WTC11 (cell line): ENCODE measurements around the gene EIF2A. TPM values are rescaled to one million over a fixed set of nuclear protein-coding genes. Genes with fewer than 3 reads are reported as not detected.

Source experiments
- ATAC-seq: fragments of 200-7000 bp; cut with Tn5 transposase; 2 replicates; pipeline ENCODE4 v1.10.0; 2021; ENCODE audit warnings: mild to moderate bottlenecking, moderate library complexity
- CTCF ChIA-PET: fragments of 300-600 bp; sonication (Branson Sonifier 250); formaldehyde crosslinking; loops from one replicate; lab custom pipeline; 2021; ENCODE audit warnings: antibody characterized with exemption; lab: Charles Lee
- POLR2A ChIA-PET: fragments of 350-600 bp; sonication (Branson Sonifier 250); formaldehyde crosslinking; loops from one replicate; lab custom pipeline; 2021; ENCODE audit warnings: antibody characterized with exemption; lab: Charles Lee
- DNase-seq: peaks from one replicate; pipeline ENCODE4 v3.0.0; 2021; ENCODE audit warnings: low spot score
- H3K27ac Mint-ChIP-seq: 2 replicates; pipeline ENCODE4 v1.8.0; 2021; ENCODE audit warnings: mixed read lengths
- H3K27me3 Mint-ChIP-seq: 2 replicates; pipeline ENCODE4 v1.8.0; 2021; ENCODE audit warnings: low read depth, mild to moderate bottlenecking, moderate library complexity, mixed read lengths
- H3K36me3 Mint-ChIP-seq: 2 replicates; pipeline ENCODE4 v1.8.0; 2021; ENCODE audit warnings: mixed read lengths
- H3K4me1 Mint-ChIP-seq: 2 replicates; pipeline ENCODE4 v1.8.0; 2022; ENCODE audit warnings: mixed read lengths
- H3K4me3 Mint-ChIP-seq: 2 replicates; pipeline ENCODE4 v1.8.0; 2021; ENCODE audit warnings: mild to moderate bottlenecking, moderate library complexity, mixed read lengths
- H3K9me3 Mint-ChIP-seq: 2 replicates; pipeline ENCODE4 v1.8.0; 2021; ENCODE audit warnings: mixed read lengths
- AFF4 ChIP-seq: sonication (generic); formaldehyde crosslinking; IDR thresholded peaks from 2 replicates; pipeline ENCODE4 v1.8.1; 2023; ENCODE audit warnings: mild to moderate bottlenecking, missing genetic modification reagents, borderline replicate concordance
- AR ChIP-seq: fragments of 250-450 bp; sonication (Bioruptor Pico); IDR thresholded peaks from 2 replicates; pipeline ENCODE4 v1.9.0; 2021; ENCODE audit warnings: mild to moderate bottlenecking
- CDX4 ChIP-seq: fragments of 250-450 bp; sonication (Bioruptor Pico); IDR thresholded peaks from 2 replicates; pipeline ENCODE4 v1.9.0; 2021; ENCODE audit warnings: moderate library complexity, mild to moderate bottlenecking, inconsistent platforms, borderline replicate concordance
- E2F1 ChIP-seq: sonication (generic); formaldehyde crosslinking; IDR thresholded peaks from 2 replicates; pipeline ENCODE4 v1.8.0; 2022; ENCODE audit warnings: mild to moderate bottlenecking, missing genetic modification reagents
- ESRRA ChIP-seq: sonication (generic); formaldehyde crosslinking; IDR thresholded peaks from 2 replicates; pipeline ENCODE4 v1.8.1; 2022; ENCODE audit warnings: mild to moderate bottlenecking, missing genetic modification reagents, borderline replicate concordance
- NFYB ChIP-seq: sonication (generic); formaldehyde crosslinking; conservative IDR thresholded peaks from 2 replicates; pipeline ENCODE4 v1.8.0; 2022; ENCODE audit warnings: low read depth, missing genetic modification reagents
- NR2C2 ChIP-seq: sonication (generic); formaldehyde crosslinking; IDR thresholded peaks from 2 replicates; pipeline ENCODE4 v1.8.0; 2022; ENCODE audit warnings: mild to moderate bottlenecking, missing genetic modification reagents
- PRDM15 ChIP-seq: sonication (generic); formaldehyde crosslinking; IDR thresholded peaks from 2 replicates; pipeline ENCODE4 v1.8.0; 2022; ENCODE audit warnings: missing genetic modification reagents
- TCF7 ChIP-seq: sonication (generic); formaldehyde crosslinking; IDR thresholded peaks from 2 replicates; pipeline ENCODE4 v1.8.0; 2022; ENCODE audit warnings: mild to moderate bottlenecking, low read depth, missing genetic modification reagents, moderate library complexity
- TP53 ChIP-seq: sonication (generic); formaldehyde crosslinking; IDR thresholded peaks from 2 replicates; pipeline ENCODE4 v1.8.1; 2023; ENCODE audit warnings: mild to moderate bottlenecking, missing genetic modification reagents
- ZBTB21 ChIP-seq: sonication (generic); formaldehyde crosslinking; IDR thresholded peaks from 2 replicates; pipeline ENCODE4 v1.8.1; 2023; ENCODE audit warnings: mild to moderate bottlenecking, missing genetic modification reagents, borderline replicate concordance
- ZNF263 ChIP-seq: sonication (generic); formaldehyde crosslinking; IDR thresholded peaks from 2 replicates; pipeline ENCODE4 v1.8.1; 2022; ENCODE audit warnings: low read depth, mild to moderate bottlenecking, moderate library complexity, missing genetic modification reagents
- ZNF281 ChIP-seq: sonication (generic); formaldehyde crosslinking; IDR thresholded peaks from 2 replicates; pipeline ENCODE4 v1.8.0; 2023; ENCODE audit warnings: mild to moderate bottlenecking, missing genetic modification reagents
- ZNF317 ChIP-seq: sonication (generic); formaldehyde crosslinking; IDR thresholded peaks from 2 replicates; pipeline ENCODE4 v1.8.1; 2023; ENCODE audit warnings: low read depth, mild to moderate bottlenecking, moderate library complexity, missing genetic modification reagents, borderline replicate concordance
- ZNF423 ChIP-seq: fragments of 250-450 bp; sonication (Bioruptor Pico); IDR thresholded peaks from 2 replicates; pipeline ENCODE4 v2.1.2; 2022; ENCODE audit warnings: mild to moderate bottlenecking, moderate library complexity
- ZSCAN18 ChIP-seq: fragments of 250-450 bp; sonication (Bioruptor Pico); IDR thresholded peaks from 2 replicates; pipeline ENCODE4 v2.1.2; 2022; ENCODE audit warnings: mild to moderate bottlenecking, moderate library complexity
- total RNA-seq: library from RNA; stranded (reverse); gene quantifications from 3 replicates; pipeline ENCODE4 v1.2.3, GENCODE V29; 2021

Gene EIF2A
- total RNA-seq, 1 experiment from 2014 or later, result 88.4 TPM

GRCh38 chr3:150511122-150511821 lies 35.3 kb upstream of the EIF2A start:
- POLR2A ChIA-PET, result no interaction called here
- Mint-ChIP-seq H3K36me3 (peaks cover 7% of the 10 kb centered on the region), H3K9me3 (peaks cover 18% of the 10 kb centered on the region), H3K27me3 (no peaks in the 10 kb centered on the region; the same call in none of the 2 replicates), H3K4me3 (no peak overlapping the region), H3K27ac (no peak overlapping the region; the same call in 1 of the 2 replicates), H3K4me1 (peaks cover 23% of the 10 kb centered on the region)
- DNase-seq, result no peak
- no peak for ATAC-seq
- no peak for TF ChIP-seq AR (CRISPR knock-in tag)
- no peak for TF ChIP-seq NR2C2
- no peak for TF ChIP-seq ZBTB21
- TF ChIP-seq NFYB, result no peak
- no peak for TF ChIP-seq ZNF263
- TF ChIP-seq ESRRA, result no peak
- no peak for TF ChIP-seq ZNF281 (CRISPR knock-in tag)
- no peak for TF ChIP-seq E2F1
- TF ChIP-seq PRDM15 (CRISPR knock-in tag), result no peak
- no peak for TF ChIP-seq ZNF423 (CRISPR knock-in tag)
- no peak for TF ChIP-seq ZSCAN18 (CRISPR knock-in tag)
- CTCF ChIA-PET, result interaction anchor here (2.0 kb wide), 1 partner anchor 16 kb away, joined by 6 read pairs; no protein-coding TSS in a partner anchor

GRCh38 chr3:150515210-150515609 lies 31.4 kb upstream of the EIF2A start:
- no peak for ATAC-seq
- POLR2A ChIA-PET, result no interaction called here
- peaks cover 23% of the 10 kb centered on the region for H3K4me1 Mint-ChIP-seq

More at GRCh38 chr3:150515210-150515609, 31.4 kb upstream of the EIF2A start:
- Mint-ChIP-seq H3K36me3 (peaks cover 23% of the 10 kb centered on the region), H3K4me3 (no peak overlapping the region), H3K9me3 (peaks cover 36% of the 10 kb centered on the region), H3K27me3 (no peaks in the 10 kb centered on the region; the same call in 1 of the 2 replicates), H3K27ac (no peak overlapping the region)
- CTCF ChIA-PET, result interaction anchor here (1.2 kb wide), 1 partner anchor 11 kb away, joined by 3 read pairs; no protein-coding TSS in a partner anchor
- TF ChIP-seq ZNF317 (CRISPR knock-in tag) (no peak), CDX4 (CRISPR knock-in tag) (no peak), AFF4 (CRISPR knock-in tag) (no peak), TP53 (CRISPR knock-in tag) (no peak), TCF7 (CRISPR knock-in tag) (no peak)
- no peak for DNase-seq
